GM12864 (cell line): ENCODE data around the gene MAST4.

Experiments used
- DNase-seq: peaks from one replicate; pipeline ENCODE4 v3.0.0-alpha.2; 2011; ENCODE audit warnings: low read depth
- H3K4me3 ChIP-seq: 2 replicates; pipeline ENCODE4 v1.5.1; 2011; ENCODE audit warnings: mild to moderate bottlenecking, low read depth, low read length, control low read depth
- CTCF ChIP-seq: IDR thresholded peaks from 2 replicates; pipeline ENCODE4 v1.5.1; 2011; ENCODE audit warnings: low read depth, mild to moderate bottlenecking, moderate library complexity, low read length, control low read depth, inconsistent platforms; ENCODE audit errors: missing control alignments

Gene MAST4

GRCh38 chr5:67009028-67009427 lies 412.8 kb downstream of the MAST4 start:
- H3K4me3 ChIP-seq, result no peak overlapping the region
- no peak for DNase-seq
- TF ChIP-seq CTCF, result no peak

- no peak for DNase-seq
- TF ChIP-seq CTCF, result no peak
- no peak overlapping the region for H3K4me3 ChIP-seq
Observed at GRCh38 chr5:67010684-67011409, 414.7 kb downstream of the MAST4 start.

GRCh38 chr5:67011422-67011821 lies 415.2 kb downstream of the MAST4 start:
- TF ChIP-seq CTCF, result no peak
- DNase-seq, result no peak
- no peak overlapping the region for H3K4me3 ChIP-seq

GRCh38 chr5:67012171-67012570 lies 416.0 kb downstream of the MAST4 start:
- no peak for TF ChIP-seq CTCF
- no peak for DNase-seq
- no peak overlapping the region for H3K4me3 ChIP-seq

GRCh38 chr5:67013719-67014118 lies 417.5 kb downstream of the MAST4 start:
- H3K4me3 ChIP-seq, result no peak overlapping the region
- no peak for DNase-seq
- no peak for TF ChIP-seq CTCF

GRCh38 chr5:67014191-67014590 lies 418.0 kb downstream of the MAST4 start:
- no peak for DNase-seq
- TF ChIP-seq CTCF, result no peak
- no peak overlapping the region for H3K4me3 ChIP-seq

- DNase-seq, result no peak
- no peak overlapping the region for H3K4me3 ChIP-seq
- no peak for TF ChIP-seq CTCF
Observed at GRCh38 chr5:67014957-67015400, 418.8 kb downstream of the MAST4 start.
